CD4-positive, alpha-beta T cell treated with Interleukin-4 for 4 hours (primary cell): ENCODE measurements around the gene CHD2.
"Not testable (repeated sequence)": the region's sequence is repeated elsewhere in the genome, so short reads cannot be mapped to it uniquely, and the experiment has no call there.

Experiments used
- DNase-seq: peaks from one replicate; pipeline ENCODE4 v3.0.0-alpha.2; 2020

Gene CHD2

DNA sequence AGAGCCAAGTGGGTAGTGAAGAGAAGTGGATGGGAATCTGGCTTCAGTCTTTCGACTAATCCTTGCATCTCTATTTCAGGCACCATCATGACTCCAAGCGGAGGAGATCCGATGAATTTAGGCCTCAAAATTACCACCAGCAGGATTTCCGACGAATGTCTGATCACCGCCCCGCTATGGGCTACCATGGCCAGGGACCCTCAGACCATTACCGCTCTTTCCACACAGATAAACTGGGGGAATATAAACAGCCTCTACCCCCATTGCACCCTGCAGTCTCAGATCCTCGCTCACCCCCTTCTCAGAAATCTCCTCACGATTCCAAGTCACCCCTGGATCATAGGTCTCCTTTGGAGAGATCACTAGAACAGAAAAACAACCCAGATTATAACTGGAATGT, 124.2 kb downstream of the CHD2 start:
- DNase-seq: no peak

- DNase-seq: no peak
Observed at GRCh38 chr15:93024716-93025624, 124.8 kb downstream of the CHD2 start.

GRCh38 chr15:93025625-93025982, 125.5 kb downstream of the CHD2 start:
- DNase-seq: no peak

DNA sequence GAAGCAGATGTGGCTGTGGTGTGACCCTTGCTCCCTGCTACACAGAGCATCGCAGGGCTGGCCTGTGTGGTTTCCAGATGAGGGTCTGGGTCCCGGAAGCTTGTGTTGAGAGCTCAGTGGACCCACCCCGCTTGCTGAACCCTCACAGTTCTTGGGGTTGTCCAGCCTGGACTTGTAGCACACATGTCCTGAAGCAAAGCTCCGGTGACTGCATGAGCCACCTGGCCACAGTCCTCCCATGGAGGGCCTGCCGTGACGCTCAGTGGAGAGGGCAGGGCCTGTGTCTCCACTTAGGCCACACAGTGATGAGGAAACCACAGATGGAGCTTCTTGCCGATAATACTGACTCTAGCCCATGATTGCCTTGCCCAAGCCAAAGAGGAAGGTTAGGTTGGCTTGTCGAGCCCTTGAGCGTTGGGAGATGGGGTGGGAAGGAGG, 126.3 kb downstream of the CHD2 start:
- no peak for DNase-seq

- no peak for DNase-seq
Observed at GRCh38 chr15:93027413-93027812, 127.3 kb downstream of the CHD2 start.

- no peak for DNase-seq
Observed at GRCh38 chr15:93028111-93028631, 128.0 kb downstream of the CHD2 start.

- DNase-seq: no peak
Observed at GRCh38 chr15:93028632-93029213, 128.6 kb downstream of the CHD2 start.

DNA sequence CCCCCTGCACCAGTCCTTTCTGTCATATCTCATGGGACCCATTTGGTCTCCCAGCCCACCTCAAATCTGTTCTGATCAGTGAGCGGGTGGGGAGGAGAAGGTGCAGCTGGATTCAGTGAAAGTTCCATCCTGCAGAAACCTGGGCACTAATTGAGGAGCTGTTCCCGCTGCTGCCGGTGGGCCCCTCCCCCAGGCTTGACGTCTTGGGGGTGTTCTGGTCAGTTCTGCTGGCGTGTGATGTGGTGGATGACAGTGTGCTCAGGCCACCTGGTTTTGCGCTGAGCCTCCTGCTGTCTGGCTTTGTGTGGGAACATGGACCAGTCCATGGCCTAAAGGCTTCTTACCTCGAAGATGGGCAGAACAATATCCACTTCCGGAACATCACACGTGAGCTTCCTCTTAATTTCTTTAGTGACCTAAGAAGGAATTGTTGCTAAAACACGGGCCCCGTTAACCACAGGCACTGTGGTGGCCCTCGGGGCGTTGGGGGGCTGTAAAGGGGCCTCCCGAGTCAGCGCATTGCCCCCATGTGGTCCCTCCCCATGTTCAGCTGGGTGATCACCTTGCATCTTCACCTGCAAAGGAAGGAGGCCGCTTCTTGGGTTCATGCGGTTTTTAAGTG, 129.2 kb downstream of the CHD2 start:
- no peak for DNase-seq

DNA sequence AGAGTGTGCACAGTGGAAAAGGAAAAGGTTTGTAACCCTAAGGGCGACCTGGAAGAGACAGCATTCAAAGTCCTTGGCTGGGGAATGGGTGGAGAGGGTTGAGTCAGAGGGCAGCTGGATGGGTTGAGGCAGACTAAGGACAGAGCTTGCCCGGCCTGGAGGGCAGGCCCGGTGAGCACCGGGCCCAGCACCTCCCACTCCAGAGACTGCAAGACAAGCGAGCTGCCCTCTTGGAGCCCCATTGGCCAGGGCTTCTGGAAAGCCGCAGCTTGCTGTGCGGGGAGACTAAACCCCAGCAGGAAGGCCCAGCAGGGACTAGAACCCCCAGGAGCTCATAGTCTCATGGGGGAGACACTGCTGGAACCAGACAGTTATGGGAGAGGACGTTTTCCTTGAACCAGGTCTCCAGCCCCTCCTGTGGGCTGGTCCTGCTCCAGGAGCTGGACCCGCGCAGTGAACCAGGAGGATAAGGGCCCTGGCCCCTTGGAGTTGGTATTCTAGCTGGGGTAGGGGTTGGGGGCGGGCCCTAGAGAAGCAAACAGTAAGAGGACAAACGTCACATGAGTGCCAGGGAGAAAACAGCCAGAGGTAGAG, 129.8 kb downstream of the CHD2 start:
- DNase-seq: no peak

DNA sequence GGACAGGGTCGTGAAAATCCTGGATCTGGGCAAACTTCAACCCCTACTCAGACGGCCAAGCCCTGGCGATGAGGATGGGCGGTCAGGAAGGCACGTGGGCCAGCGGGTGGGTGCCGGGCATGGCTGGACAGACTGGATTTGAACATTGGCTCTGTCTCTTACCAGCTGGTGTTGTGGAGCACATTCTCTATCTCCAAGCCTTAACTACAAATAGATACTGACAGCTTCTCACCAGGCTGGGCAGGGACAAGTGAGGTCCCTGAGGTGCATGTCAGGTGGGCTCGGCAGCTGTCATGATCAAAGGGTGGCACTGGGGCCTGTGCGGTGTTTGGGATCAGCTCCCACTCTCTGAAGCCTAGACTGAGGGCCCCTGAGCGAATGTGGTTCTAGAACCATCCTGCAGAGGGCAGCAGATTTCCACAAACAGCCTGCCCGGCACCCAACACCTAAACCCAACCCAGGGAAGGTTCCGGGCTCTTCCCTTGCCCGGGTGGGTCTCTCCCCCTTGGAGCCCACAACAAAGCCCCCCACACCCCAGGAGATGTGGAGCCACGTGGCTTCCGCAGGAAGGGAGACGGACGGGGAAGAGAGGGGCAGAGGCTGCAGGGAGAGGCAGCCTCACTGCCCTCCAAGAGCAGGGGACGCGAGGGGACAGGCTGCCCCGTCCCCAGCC, 130.4 kb downstream of the CHD2 start:
- peak; percentile 66 for DNase-seq

GRCh38 chr15:93031103-93031464, 131.0 kb downstream of the CHD2 start:
- no peak for DNase-seq

DNA sequence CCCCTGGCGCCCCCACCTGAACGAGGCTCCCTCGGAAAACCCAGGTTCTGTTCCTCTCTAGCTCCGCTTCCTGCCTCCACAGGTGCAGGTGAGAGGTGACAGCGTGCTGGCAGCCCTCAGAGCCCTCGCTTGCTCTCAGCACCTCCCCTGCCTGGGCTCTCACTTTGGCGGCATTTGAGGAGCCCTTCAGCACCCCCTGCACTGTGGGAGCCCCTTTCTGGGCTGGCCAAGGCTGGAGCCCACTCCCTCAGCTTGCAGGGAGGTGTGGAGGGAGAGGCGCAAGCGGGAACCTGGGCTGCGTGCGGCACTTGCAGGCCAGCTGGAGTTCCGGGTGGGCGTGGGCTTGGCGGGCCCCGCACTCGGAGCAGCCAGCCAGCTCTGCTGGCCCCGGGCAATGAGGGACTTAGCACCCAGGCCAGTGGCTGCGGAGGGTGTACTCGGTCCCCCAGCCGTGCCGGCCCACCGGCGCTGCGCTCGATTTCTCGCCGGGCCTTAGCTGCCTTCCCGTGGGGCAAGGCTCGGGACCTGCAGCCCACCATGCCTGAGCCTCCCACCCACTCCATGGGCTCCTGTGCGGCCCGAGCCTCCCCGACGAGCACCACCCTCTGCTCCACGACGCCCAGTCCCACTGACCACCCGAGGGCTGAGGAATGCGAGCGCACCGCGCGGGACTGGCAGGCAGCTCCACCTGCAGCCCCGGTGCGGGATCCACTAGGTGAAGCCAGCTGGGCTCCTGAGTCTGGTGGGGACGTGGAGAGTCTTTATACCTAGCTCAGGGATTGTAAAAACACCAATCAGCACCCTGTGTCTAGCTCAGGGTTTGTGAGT, 131.6 kb downstream of the CHD2 start:
- not testable (repeated sequence) for DNase-seq

GRCh38 chr15:93032515-93033206, 132.5 kb downstream of the CHD2 start:
- DNase-seq: not testable (repeated sequence)

DNA sequence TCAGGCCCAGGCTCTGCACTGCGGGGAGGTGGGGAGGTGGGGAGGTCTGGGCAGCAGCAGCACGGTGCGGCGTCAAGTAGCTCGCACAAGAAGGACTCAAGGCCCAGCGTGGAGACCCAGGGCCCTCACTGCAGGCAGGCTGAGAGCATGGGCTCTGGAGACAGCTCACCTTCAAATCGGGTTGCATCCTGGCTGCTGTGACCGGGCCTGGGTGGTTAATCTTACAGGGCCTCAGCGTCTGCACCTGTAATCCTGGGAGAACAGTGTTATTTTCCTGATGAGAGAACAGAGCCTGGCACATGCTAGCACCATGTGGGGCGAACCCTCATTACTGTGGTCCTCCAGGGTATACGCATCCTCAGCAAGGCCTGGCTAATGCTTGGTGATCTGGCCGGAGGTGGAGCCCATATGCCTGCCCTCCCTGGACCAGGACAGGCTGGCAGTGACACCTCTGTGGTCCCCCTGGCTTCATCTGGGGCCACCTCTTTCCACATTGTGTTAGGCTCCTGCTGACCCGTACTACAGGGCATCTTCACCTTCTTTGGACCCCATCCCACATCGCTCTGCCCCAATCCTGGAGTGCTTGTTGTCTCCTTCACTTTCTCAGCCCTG, 133.4 kb downstream of the CHD2 start:
- DNase-seq: no peak

- no peak for DNase-seq
Observed at GRCh38 chr15:93034512-93034911, 134.4 kb downstream of the CHD2 start.

- no peak for DNase-seq
Observed at GRCh38 chr15:93035092-93035915, 135.2 kb downstream of the CHD2 start.

- DNase-seq: peak; percentile 47
Observed at GRCh38 chr15:93035953-93036810, 136.1 kb downstream of the CHD2 start.

- no peak for DNase-seq
Observed at GRCh38 chr15:93036951-93037819, 137.1 kb downstream of the CHD2 start.
